Measurements from ENCODE around the gene SCN4B.

The SCN4B gene

GRCh38 chr11:118102721-118103261 is 49.8 kb downstream of the SCN4B start:
- DNase-seq (ENCODE audit: low read depth in 2 of 3, low spot score in 1 of 3), result no peak

- DNase-seq (ENCODE audit: low read depth in 2 of 3, low spot score in 1 of 3), result no peak
These were observed 51.9 kb downstream of the SCN4B start for GRCh38 chr11:118100691-118101232.

- no peak for DNase-seq (ENCODE audit: low read depth in 2 of 3, low spot score in 1 of 3)
These were observed 52.6 kb downstream of the SCN4B start for GRCh38 chr11:118099838-118100556.

GRCh38 chr11:118098996-118099837 is 53.4 kb downstream of the SCN4B start:
- no peak for DNase-seq (ENCODE audit: low read depth in 2 of 3, low spot score in 1 of 3)

GRCh38 chr11:118095967-118096367 is 56.7 kb downstream of the SCN4B start:
- DNase-seq (ENCODE audit: low read depth in 2 of 3, low spot score in 1 of 3), result no peak

GRCh38 chr11:118095493-118095892 is 57.1 kb downstream of the SCN4B start:
- no peak for DNase-seq (ENCODE audit: low read depth in 2 of 3, low spot score in 1 of 3)

- no peak for DNase-seq (ENCODE audit: low read depth in 2 of 3, low spot score in 1 of 3)
These were observed 59.6 kb downstream of the SCN4B start for GRCh38 chr11:118092907-118093571.

GRCh38 chr11:118091690-118092089 is 60.9 kb downstream of the SCN4B start:
- no peak for DNase-seq (ENCODE audit: low read depth in 2 of 3, low spot score in 1 of 3)

- DNase-seq (ENCODE audit: low read depth in 2 of 3, low spot score in 1 of 3), result no peak
These were observed 62.0 kb downstream of the SCN4B start for GRCh38 chr11:118090545-118091162.

- no peak for DNase-seq (ENCODE audit: low read depth in 2 of 3, low spot score in 1 of 3)
These were observed 64.1 kb downstream of the SCN4B start for GRCh38 chr11:118088531-118088930.

GRCh38 chr11:118087931-118088330 is 64.7 kb downstream of the SCN4B start:
- no peak for DNase-seq (ENCODE audit: low read depth in 2 of 3, low spot score in 1 of 3)

- DNase-seq (ENCODE audit: low read depth in 2 of 3, low spot score in 1 of 3), result no peak
These were observed 65.5 kb downstream of the SCN4B start, which contains the start of gene SMIM35 for GRCh38 chr11:118086913-118087768. SMIM35 (minus strand) TSS chr11:118086963; CDS start chr11:118086757, 206 bp downstream.

GRCh38 chr11:118084656-118085055 is 68.0 kb downstream of the SCN4B start:
- DNase-seq (ENCODE audit: low read depth in 2 of 3, low spot score in 1 of 3), result no peak

- no peak for DNase-seq (ENCODE audit: low read depth in 2 of 3, low spot score in 1 of 3)
These were observed 68.4 kb downstream of the SCN4B start for GRCh38 chr11:118084247-118084646.

Measured in stimulated activated CD4-positive, alpha-beta T cell treated with anti-CD3 and anti-CD28 coated beads, Interleukin-12 subunit alpha, Interleukin-12 subunit beta, amount 100 ng/mL, for 48 hours (primary cell).